GM19452 (cell line): Measurements from ENCODE around the gene SNRPB.
"Not testable (repeated sequence)": the region's sequence is repeated elsewhere in the genome, so short reads cannot be mapped to it uniquely, and the experiment has no call there.

ENCODE experiments used
- ATAC-seq: cut with Tn5 transposase; IDR thresholded peaks from one replicate; pipeline ENCODE4 v1.9.1; 2021; ENCODE audit not compliant: unreplicated experiment

Gene SNRPB

DNA sequence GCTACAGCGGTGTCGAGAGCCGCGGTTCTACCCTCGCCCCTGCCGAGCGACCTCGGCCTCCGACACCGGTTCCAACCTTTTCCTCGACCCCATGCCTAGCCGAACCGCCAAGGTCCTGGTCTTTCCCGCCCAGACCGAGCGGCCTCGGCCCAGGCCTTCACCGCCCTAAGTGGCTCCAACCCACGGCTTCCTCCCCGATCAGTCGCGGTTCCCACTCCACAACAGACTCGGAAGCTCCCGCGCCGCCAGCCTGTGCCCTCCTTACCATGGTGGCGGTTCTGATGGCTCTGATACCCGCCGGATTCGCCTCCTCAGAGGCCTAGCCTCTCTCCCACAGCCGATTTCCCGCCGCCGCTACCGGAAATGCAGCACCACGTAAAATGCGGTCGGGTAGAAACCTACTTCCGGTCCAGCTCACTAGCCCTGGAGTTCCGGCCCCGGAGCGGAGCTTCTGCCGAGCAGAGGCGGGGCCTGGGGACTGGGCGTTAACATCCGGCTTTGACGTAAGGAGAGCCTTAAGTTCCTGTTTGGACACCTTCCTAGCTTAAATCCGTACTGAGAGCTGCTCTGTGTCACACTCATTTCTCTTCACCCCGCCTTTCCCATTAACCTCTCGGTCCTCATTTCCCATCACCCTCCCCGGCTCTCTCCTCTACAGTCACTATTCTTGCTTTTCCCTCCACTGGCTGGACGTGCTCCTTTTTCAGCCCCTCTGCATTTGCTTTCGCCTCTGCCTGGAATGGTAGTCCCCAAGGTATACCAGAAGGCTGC, at the start of gene SNRPB:
SNRPB (minus strand) TSS at position 367 of the 771 bp plus-strand sequence; CDS start at position 268, 99 bp downstream.
- peak; percentile 95 for ATAC-seq

DNA sequence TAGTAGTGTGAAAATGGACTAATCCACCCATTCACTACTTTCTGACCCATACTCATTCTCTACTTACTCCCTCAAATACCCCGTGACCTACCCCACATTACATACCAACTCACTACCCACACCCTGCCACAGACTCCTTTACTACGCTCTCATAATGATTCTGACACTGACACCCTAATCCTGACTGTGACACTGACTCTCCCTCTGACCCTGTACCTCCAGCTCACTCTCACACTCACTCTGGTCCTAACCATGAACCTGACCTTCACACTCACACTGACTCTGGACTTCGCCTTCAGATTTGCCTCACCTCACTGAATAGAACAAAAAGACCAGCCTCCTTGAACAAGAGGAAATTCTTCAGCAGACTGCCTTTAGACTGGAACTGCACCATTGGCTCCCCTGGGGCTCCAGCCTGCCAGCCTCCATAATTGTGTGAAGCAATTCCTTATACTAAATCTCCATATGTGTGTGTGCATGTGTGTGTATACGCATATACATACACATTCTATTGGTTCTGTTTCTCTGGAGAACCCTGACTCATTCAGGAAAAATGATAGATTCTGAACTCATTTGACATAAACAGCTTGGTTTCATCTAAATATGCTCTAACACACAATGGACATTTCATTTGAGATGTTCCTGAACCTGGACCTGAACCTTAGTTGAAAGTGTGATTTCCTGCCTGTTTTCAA, 48.7 kb upstream of the SNRPB start:
- no peak for ATAC-seq

DNA sequence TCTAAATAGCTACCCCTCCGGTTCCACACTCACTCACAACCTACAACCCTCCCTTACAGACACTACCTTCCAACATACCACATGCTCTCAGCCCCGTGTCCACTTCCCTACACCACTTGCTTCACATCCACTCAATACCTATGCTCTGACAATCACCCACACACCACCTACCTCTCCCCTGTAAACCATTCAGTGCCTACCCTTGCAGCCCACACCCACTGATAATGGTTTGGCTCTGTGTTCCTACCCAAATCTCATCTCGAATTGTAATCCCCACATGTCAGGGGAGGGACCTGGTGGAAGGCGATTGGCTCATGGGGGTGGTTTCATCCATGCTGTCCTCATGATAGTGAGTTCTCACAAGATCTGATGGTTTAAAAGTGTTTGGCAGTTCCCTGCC, 48.0 kb upstream of the SNRPB start:
- no peak for ATAC-seq

DNA sequence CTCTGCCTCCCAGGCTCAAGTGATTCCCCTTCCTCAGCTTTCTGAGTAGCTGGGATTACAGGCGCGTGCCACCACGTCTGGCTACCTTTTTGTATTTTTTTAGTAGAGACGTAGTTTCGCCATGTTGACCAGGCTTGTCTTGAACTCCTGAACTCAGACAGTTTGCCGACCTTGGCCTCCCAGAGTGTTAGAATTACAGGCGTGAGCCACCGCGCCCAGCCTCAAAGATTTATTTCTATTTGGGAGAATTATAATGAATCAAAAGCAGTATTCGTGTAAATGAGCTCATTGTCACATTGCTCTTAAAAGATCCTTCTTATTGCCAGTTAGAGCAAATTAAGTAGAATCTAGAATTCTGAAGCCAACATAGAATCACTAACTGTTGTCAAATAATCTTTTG, 47.5 kb upstream of the SNRPB start:
- no peak for ATAC-seq

DNA sequence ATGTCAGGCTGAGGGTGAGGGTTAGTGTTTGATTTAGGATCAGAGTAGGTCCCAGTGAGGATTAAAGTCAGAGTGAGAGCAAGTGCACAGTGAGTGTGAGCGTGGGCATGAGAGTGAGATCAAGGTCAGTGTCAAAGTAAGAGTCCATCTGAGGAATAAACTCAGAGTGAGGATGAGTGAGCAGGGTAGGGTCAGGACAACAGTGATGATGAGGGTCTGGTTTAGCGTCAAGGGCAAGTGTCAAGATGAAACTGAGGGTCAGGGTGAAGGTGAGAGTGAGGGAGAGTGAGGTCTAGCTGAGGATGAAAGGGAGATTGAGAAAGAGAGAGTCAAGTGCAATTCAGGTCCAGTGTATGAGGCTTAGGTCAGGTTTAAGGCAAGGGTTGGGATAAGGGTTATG, 45.8 kb upstream of the SNRPB start:
- ATAC-seq: no peak

DNA sequence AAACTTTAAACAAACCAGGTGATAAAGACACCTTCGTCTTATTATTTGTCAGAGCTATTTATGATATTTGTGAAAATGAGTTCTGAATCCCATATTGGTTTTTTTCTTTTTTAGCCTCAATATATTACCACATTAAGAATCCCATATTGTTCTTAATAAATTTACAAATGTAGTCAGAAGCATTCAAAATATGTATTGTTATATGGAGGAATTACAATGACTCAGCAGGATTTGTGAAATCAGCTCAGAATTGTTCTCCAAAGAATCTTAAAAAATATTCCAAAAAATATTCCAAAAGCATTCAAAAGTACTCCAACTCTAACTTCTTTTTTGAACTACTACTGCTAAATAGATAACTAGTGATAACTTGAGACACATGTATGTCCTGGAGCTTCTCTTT, 44.6 kb upstream of the SNRPB start:
- no peak for ATAC-seq

DNA sequence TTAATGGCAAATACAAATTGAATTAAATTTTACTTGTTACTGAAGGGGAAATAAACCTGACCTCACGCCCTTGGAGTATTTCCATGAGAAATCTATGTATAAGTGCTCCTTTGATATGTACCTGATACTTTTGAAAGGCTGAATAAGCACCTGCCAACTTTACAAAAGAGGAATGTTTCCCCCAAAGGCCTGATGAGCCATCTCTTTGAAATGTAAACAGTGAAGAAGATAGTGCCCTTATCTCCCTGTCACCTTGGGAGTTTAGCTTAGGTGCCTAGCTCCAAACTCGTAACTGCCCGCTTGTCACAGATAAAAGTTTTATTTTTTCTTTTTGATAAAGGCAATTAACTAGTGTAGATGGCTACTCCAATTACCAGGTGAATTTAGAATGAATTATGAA, 39.2 kb upstream of the SNRPB start:
- ATAC-seq: no peak

DNA sequence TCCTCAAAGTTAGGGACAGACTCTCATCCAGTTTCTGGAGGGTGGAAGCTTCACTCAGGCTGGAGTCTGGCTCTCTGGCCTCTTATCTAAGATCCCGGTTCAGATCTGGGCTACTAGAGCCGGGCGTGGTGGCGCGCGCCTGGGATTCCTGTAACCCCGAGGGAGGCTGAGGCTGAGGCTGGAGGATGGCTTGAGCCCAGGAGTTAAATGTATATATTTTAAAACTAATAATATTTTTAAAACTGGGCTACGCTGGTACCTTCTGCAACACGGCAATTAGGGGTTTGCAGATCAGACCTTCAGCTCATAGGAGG, 38.8 kb upstream of the SNRPB start:
- ATAC-seq: no peak

DNA sequence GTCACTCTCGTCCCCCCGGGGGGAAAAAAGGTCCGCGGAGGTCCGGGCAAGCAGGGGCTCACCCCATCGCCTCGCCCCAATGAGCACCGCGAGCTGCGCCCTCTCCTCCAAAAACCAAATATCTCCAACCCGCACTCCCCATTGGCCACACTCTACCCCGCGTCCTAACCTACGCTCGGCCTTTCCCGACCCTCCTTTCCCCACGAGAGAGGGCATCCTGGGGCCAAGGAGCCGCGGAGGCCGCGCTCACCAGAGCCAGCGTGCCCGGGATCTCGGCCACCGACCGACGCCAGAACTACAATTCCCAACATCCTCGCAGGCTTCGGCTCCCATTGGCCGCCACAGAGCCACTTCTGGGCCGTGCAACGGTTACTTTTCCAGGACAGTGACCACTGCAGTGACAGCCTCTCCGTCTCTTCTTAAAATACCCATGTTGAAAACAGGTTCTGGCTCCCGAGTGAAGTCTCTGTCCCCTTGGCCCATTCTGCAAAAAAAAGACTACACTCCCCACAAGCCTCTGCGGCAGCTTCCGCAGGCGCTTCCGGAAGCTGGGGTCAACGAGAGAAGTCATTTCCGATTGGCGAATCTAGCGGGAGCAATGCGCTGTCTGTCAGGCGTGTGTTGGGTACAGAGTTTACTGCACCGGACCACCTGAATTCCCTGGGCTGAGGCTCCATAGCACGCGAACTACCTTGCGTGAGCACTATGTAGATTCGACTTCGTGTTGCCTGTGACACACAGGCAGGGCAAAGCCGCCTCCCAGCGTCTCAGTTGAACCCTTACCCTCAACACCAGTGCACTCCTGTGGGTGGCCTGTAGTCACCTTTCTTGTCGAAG, 38.3 kb upstream of the SNRPB start, which contains the start of gene ZNF343:
ZNF343 (minus strand) TSS at position 285 of the 837 bp plus-strand sequence. CDS start 15,020 bp downstream, outside the sequence.
- peak; percentile 96 for ATAC-seq

DNA sequence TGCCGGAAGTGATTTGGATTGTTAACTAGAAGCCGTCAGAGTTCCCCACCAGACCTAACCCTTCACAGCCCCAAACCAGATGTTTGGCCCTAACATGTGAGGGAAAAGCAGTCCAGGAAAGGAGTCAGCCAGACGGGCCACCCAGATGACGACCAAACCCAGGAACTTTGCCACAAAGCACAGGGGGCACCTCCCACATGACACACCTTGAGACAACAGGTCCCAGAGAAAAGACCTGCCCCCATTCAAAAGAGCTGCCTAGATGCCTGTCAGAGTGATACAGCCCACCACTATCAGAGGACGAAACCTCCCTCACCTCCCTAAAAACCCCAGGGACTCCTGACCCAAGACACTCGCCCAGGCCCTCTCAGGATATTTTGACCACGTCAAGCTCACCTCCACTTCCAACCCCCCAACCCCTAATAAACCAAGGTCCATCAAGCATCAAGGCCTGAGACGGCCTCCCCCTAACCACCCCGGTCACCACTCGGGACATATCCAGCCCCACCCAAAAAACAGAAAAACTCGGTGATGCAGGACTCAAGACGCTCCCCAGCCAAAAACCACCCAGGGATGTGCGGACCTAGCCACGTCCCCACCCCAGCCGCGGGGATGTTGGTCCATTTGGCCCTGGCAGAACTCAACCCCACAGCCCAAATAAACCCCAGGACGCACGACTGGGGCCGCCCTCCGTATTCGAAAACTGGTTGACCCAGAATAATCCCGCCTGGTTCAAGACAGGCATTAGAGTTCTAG, 37.5 kb upstream of the SNRPB start:
- ATAC-seq: no peak

DNA sequence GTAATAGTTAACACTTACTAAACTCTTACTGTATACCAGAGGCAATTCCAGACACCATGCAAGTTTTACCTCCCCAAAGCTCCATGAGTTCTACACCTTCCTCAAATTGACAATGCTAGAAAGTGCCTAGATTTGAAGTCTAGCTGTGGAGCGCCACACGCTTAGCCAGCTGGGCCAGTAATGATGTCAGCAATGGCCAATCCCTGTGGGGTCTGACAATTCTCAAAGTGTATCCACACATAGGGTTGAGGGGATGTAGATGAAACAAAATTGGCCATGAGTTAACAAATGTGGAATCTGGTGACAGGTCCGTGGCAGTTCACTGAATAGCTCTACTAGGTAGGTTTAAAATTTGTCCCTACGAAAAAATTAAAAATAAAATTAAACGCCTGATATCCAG, 36.9 kb upstream of the SNRPB start:
- no peak for ATAC-seq

DNA sequence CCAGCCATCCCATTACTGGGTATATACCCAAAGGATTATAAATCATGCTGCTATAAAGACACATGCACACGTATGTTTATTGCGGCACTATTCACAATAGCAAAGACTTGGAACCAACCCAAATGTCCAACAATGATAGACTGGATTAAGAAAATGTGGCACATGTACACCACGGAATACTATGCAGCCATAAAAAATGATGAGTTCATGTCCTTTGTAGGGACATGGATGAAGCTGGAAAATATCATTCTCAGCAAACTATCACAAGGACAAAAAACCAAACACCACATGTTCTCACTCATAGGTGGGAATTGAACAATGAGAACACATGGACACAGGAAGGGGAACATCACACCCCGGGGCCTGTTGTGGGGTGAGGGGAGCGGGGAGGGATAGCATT, 35.8 kb upstream of the SNRPB start:
- not testable (repeated sequence) for ATAC-seq

DNA sequence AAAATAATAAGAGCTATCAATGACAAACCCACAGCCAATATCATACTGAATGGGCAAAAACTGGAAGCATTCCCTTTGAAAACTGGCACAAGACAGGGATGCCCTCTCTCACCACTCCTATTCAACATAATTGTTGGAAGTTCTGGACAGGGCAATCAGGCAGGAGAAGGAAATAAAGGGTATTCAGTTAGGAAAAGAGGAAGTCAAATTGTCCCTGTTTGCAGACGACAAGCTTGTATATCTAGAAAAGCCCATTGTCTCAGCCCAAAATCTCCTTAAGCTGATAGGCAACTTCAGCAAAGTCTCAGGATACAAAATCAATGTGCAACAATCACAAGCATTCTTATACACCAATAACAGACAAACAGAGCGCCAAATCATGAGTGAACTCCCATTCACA, 34.2 kb upstream of the SNRPB start:
- ATAC-seq: not testable (repeated sequence)

DNA sequence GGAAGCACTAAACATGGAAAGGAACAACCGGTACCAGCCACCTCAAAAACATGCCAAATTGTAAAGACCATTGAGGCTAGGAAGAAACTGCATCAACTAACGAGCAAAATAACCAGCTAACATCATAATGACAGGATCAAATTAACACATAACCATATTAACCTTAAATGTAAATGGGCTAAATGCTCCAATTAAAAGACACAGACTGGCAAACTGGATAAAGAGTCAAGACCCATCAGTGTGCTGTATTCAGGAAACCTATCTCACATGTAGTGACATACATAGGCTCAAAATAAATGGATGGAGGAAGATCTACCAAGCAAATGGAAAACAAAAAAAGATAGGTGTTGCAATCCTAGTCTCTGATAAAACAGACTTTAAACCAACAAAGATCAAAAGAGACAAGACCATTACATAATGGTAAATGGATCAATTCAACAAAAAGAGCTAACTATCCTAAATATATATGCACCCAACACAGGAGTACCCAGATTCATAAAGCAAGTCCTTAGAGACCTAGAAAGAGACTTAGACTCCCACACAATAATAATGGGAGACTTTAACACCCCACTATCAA, 32.3 kb upstream of the SNRPB start:
- ATAC-seq: not testable (repeated sequence)

DNA sequence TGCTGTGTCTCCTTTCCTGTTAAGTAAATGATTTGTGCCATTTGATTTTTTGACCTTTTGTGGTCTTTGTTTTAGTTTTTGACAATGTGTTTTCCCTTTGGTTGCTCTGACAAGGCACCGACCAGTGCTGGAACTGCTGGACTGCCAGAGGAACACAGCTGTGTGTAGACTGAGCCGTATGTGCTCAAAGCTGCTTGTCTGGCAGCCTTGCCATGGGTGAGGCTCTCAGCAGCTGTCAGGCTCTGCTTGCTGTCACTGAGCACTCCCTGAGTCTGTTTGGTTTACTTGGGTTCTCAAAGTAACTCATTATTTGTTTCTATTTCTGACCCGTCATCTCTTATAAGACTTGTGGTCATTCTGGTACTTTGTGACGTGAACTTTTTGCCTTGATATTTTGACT, 15.1 kb upstream of the SNRPB start:
- ATAC-seq: no peak

DNA sequence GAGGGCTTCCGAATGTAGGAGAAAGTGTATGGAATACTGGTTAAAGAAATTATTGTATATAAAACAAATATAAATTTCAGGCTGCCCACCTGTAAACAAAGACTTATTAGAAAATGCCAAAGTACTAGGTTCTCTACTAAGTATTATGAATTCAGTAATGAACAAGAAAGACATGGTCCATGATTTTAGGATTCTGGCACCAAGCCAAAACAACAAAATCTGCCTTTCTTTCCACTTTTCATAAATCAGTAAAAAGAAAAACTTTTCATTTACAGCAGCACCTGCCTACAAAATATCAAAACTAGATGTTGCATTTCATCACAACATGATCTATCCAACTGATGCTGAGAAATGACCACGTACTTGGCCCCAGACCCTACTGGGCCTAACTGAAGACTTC, 14.5 kb upstream of the SNRPB start:
- no peak for ATAC-seq

DNA sequence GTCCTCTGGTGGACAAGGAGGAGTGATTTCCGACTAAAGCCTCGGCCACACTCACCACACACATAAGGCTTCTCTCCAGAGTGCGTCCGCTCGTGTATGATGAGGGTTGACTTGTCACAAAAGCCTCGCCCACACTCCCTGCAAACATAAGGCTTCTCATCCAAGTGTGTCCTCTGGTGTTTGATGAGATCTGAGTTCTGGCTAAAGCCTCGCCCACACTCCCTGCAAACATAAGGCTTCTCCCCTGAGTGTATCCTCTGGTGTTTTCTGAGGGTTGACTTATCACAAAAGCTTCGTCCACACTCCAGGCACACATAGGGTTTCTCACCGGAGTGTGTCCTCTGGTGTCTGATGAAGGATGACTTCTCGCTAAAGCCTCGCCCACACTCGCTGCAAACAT, 12.9 kb upstream of the SNRPB start:
- no peak for ATAC-seq

DNA sequence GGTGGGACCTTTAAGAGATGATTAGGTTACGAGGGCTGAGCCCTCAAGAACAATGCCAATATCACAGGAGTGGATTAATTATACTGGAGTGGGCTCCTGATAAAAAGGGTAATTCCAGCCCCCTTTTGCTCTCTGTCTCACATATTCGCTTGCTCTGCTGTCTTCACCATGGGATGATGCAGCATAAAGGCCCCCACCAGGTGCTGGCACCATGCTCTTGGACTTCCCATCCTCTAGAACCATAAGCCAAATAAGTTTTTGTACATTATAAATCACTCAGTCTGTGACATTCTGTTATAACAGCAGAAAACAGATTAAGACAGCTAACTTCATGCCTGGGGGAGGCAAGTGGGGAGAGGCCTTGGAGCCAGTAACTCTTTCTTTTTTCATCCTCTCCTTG, 9.8 kb upstream of the SNRPB start:
- no peak for ATAC-seq

DNA sequence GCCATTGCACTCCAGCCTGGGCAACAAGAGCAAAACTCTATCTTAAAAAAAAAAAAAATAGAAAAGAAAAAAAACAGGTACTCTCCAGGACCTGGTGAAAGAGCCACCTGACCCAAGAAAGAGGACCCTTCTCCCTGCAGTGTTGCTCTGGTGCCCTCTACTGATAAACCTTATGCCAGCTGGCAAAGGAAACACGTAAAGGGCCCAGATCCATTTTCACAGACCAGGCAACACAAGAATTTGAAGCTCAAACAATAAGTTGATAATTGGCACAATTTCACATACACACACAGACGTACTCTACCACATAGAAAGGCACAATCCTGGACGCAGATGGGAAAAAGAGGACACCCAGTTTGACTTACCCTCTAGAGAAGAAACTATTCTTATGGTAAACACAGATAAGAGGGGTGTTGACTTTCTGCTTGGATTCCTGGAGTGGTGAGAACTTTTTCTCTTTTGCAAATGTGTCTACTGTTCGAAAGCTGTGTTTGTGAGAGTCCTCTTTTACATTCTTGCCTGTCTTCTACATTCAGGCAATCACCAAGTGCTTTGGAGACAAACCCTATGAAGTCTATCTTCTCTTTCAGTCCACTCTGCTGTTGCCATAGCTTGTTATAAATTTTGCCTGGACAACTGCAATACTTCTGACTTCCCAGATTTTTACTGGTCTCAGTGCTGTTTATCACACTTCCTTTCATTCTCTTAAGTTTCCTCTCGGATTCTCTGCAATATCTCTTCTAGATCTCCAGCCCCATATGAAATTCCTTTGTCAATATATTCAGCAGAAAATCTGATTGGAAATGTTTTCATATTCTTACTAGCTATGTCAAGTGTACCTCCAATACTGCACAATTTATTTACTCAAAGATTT, 6.4 kb upstream of the SNRPB start:
- no peak for ATAC-seq
